NCI-H2081 (cell line): ENCODE results near the gene BANF2.
A peak's percentile ranks its signal among the peaks of the same experiment; 100 is the strongest.
"Not testable (repeated sequence)": the region's sequence is repeated elsewhere in the genome, so short reads cannot be mapped to it uniquely, and the experiment has no call there.

ENCODE experiments used
- DNase-seq, 2 experiments: peaks; one replicate each; lab custom pipeline; 2025; lab: John Stamatoyannopoulos, UW

The BANF2 gene

GRCh38 chr20:17766226-17766625 lies 66.5 kb downstream of the BANF2 start:
- DNase-seq = no peak

GRCh38 chr20:17767624-17768023 lies 67.9 kb downstream of the BANF2 start:
- DNase-seq = no peak

- DNase-seq = no peak
Measured at GRCh38 chr20:17768271-17768670, 68.5 kb downstream of the BANF2 start.

GRCh38 chr20:17769716-17770115 lies 70.0 kb downstream of the BANF2 start:
- not testable (repeated sequence) for DNase-seq

GRCh38 chr20:17771206-17772004 lies 71.6 kb downstream of the BANF2 start:
- DNase-seq = peak in 1 of 2 experiments; percentile 22

GRCh38 chr20:17772005-17772343 lies 72.2 kb downstream of the BANF2 start:
- no peak for DNase-seq

GRCh38 chr20:17773619-17774018 lies 73.9 kb downstream of the BANF2 start:
- no peak for DNase-seq

GRCh38 chr20:17775600-17775999 lies 75.8 kb downstream of the BANF2 start:
- DNase-seq = no peak

GRCh38 chr20:17776551-17776950 lies 76.8 kb downstream of the BANF2 start:
- no peak for DNase-seq

GRCh38 chr20:17779011-17779410 lies 79.2 kb downstream of the BANF2 start:
- DNase-seq = not testable (repeated sequence)

- no peak for DNase-seq
Measured at GRCh38 chr20:17782768-17783167, 83.0 kb downstream of the BANF2 start.

- DNase-seq = no peak
Measured at GRCh38 chr20:17783671-17784070, 83.9 kb downstream of the BANF2 start.

- DNase-seq = no peak
Measured at GRCh38 chr20:17785007-17785406, 85.2 kb downstream of the BANF2 start.
